ENCODE results near the gene CCDC7. TPM values are rescaled to one million over a fixed set of nuclear protein-coding genes. Genes with fewer than 3 reads are reported as not detected.

Gene CCDC7
- polyA plus RNA-seq, 1 of the 3 experiments (the other 2 are of a cell fraction): 0.44 TPM

DNA sequence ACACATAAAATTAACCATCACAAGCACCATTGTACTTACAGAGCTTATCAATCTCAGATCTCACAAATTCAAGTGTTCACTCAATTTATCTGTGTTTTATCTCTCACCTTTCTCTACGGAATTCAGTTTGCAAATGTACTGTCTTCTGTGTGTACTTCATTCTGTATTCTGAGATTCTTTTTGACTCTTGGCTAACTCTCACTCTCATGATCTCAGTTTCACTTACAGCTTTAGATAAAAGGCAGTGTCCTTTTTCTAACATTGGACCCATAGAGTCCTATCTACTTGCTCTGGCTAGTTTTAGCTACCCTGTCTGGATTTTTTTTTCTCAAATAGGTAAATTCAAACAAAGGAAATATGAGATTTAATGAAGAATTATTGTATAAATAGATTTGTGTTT, 176.0 kb downstream of the CCDC7 start:
- DNase-seq: no peak
- Histone ChIP-seq H3F3A (replicated peaks; ENCODE audit: insufficient read depth) (no peaks in the 10 kb centered on the region), H3K36me3 (replicated peaks in 1 of 2; ENCODE audit: control insufficient read depth in 1 of 2, insufficient read depth in 2 of 2, low read length in 1 of 2) (peaks cover 0 to 5% of the 10 kb centered on the region in 2 experiments), H3K27me3 (ENCODE audit: insufficient read depth) (no peaks in the 10 kb centered on the region), H3K4me1 (ENCODE audit: control insufficient read depth in 1 of 2, insufficient read depth in 2 of 2, low read depth in 1 of 2, low read length in 1 of 2) (no peaks in the 10 kb centered on the region), H4K20me1 (ENCODE audit: insufficient read depth) (no peaks in the 10 kb centered on the region), H2AFZ (ENCODE audit: low read depth) (no peak overlapping the region), H3K27ac (ENCODE audit: low read depth in 2 of 2, low read length in 1 of 2) (no peak overlapping the region), H3K4me3 (ENCODE audit: low read depth in 2 of 2, low read length in 1 of 2) (no peak overlapping the region), H3K4me2 (no peak overlapping the region), H3K9me2 (no peaks in the 10 kb centered on the region), H3K79me2 (ENCODE audit: insufficient read depth) (no peaks in the 10 kb centered on the region), H3K9ac (no peak overlapping the region), H3K9me3 (peaks cover 7% of the 10 kb centered on the region; the same call in 1 of the 2 replicates)
- 77% methylated on average over 1 of the region's 1 CpG for WGBS (ENCODE audit: low lambda C conversion rate)
- TF ChIP-seq GABPA (IDR thresholded peaks at IDR 0.05; ENCODE audit: low read depth): no peak
- no peak for TF ChIP-seq EP300 (IDR thresholded peaks at IDR 0.05; ENCODE audit: borderline replicate concordance in 1 of 2, low read depth in 1 of 2, low read length in 1 of 2)
- TF ChIP-seq, protein P1, sequence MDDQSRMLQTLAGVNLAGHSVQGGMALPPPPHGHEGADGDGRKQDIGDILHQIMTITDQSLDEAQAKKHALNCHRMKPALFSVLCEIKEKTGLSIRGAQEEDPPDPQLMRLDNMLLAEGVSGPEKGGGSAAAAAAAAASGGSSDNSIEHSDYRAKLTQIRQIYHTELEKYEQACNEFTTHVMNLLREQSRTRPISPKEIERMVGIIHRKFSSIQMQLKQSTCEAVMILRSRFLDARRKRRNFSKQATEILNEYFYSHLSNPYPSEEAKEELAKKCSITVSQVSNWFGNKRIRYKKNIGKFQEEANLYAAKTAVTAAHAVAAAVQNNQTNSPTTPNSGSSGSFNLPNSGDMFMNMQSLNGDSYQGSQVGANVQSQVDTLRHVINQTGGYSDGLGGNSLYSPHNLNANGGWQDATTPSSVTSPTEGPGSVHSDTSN (IDR thresholded peaks at IDR 0.05): no peak
- TF ChIP-seq MEF2A (IDR thresholded peaks at IDR 0.05; ENCODE audit: borderline replicate concordance, low read depth): no peak
- no peak for TF ChIP-seq NRF1 (IDR thresholded peaks at IDR 0.05; ENCODE audit: low read depth, low read length)
- TF ChIP-seq, protein P2, sequence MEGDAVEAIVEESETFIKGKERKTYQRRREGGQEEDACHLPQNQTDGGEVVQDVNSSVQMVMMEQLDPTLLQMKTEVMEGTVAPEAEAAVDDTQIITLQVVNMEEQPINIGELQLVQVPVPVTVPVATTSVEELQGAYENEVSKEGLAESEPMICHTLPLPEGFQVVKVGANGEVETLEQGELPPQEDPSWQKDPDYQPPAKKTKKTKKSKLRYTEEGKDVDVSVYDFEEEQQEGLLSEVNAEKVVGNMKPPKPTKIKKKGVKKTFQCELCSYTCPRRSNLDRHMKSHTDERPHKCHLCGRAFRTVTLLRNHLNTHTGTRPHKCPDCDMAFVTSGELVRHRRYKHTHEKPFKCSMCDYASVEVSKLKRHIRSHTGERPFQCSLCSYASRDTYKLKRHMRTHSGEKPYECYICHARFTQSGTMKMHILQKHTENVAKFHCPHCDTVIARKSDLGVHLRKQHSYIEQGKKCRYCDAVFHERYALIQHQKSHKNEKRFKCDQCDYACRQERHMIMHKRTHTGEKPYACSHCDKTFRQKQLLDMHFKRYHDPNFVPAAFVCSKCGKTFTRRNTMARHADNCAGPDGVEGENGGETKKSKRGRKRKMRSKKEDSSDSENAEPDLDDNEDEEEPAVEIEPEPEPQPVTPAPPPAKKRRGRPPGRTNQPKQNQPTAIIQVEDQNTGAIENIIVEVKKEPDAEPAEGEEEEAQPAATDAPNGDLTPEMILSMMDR (IDR thresholded peaks at IDR 0.05): no peak
- TF ChIP-seq CHD2 (IDR thresholded peaks at IDR 0.05; ENCODE audit: low read length, partially characterized antibody): no peak
- TF ChIP-seq, protein P3, sequence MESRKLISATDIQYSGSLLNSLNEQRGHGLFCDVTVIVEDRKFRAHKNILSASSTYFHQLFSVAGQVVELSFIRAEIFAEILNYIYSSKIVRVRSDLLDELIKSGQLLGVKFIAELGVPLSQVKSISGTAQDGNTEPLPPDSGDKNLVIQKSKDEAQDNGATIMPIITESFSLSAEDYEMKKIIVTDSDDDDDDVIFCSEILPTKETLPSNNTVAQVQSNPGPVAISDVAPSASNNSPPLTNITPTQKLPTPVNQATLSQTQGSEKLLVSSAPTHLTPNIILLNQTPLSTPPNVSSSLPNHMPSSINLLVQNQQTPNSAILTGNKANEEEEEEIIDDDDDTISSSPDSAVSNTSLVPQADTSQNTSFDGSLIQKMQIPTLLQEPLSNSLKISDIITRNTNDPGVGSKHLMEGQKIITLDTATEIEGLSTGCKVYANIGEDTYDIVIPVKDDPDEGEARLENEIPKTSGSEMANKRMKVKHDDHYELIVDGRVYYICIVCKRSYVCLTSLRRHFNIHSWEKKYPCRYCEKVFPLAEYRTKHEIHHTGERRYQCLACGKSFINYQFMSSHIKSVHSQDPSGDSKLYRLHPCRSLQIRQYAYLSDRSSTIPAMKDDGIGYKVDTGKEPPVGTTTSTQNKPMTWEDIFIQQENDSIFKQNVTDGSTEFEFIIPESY (IDR thresholded peaks at IDR 0.05; ENCODE audit: borderline replicate concordance, low read depth): no peak
- TF ChIP-seq EZH2phosphoT487 (IDR thresholded peaks at IDR 0.05; ENCODE audit: borderline replicate concordance, low read depth): no peak
- TF ChIP-seq TEAD4 (IDR thresholded peaks at IDR 0.05; ENCODE audit: borderline replicate concordance, insufficient read depth): no peak
- TF ChIP-seq RCOR1 (IDR thresholded peaks at IDR 0.05; ENCODE audit: low read length): no peak
- no peak for TF ChIP-seq ELF1 (IDR thresholded peaks at IDR 0.05)
- TF ChIP-seq POLR2AphosphoS5 (IDR thresholded peaks at IDR 0.05; ENCODE audit: low read depth, low read length): no peak
- TF ChIP-seq, protein P4, sequence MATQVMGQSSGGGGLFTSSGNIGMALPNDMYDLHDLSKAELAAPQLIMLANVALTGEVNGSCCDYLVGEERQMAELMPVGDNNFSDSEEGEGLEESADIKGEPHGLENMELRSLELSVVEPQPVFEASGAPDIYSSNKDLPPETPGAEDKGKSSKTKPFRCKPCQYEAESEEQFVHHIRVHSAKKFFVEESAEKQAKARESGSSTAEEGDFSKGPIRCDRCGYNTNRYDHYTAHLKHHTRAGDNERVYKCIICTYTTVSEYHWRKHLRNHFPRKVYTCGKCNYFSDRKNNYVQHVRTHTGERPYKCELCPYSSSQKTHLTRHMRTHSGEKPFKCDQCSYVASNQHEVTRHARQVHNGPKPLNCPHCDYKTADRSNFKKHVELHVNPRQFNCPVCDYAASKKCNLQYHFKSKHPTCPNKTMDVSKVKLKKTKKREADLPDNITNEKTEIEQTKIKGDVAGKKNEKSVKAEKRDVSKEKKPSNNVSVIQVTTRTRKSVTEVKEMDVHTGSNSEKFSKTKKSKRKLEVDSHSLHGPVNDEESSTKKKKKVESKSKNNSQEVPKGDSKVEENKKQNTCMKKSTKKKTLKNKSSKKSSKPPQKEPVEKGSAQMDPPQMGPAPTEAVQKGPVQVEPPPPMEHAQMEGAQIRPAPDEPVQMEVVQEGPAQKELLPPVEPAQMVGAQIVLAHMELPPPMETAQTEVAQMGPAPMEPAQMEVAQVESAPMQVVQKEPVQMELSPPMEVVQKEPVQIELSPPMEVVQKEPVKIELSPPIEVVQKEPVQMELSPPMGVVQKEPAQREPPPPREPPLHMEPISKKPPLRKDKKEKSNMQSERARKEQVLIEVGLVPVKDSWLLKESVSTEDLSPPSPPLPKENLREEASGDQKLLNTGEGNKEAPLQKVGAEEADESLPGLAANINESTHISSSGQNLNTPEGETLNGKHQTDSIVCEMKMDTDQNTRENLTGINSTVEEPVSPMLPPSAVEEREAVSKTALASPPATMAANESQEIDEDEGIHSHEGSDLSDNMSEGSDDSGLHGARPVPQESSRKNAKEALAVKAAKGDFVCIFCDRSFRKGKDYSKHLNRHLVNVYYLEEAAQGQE (IDR thresholded peaks at IDR 0.05; ENCODE audit: low read depth, low read length): no peak
- TF ChIP-seq RXRA (IDR thresholded peaks at IDR 0.05; ENCODE audit: borderline replicate concordance, low read depth): no peak
- TF ChIP-seq JUND (IDR thresholded peaks at IDR 0.05): no peak
- ChIA-PET CTCF (interaction anchor here (0.9 kb wide), 1 partner anchor 17 kb away, joined by 4 read pairs; no protein-coding TSS in a partner anchor), POLR2A (no interaction called here)

Data from SK-N-SH (cell line).